Osteoblast (primary cell): ENCODE data around the gene GLTP. TPM values are rescaled to one million over a fixed set of nuclear protein-coding genes. Genes with fewer than 3 reads are reported as not detected.

Experiments
- DNase-seq: peaks from one replicate; pipeline ENCODE4 v3.0.0; 2011; ENCODE audit warnings: low spot score, mixed read lengths; ENCODE audit not compliant: insufficient read length; ENCODE audit errors: missing footprints
- H2AFZ ChIP-seq: 2 replicates; pipeline ENCODE4 v1.6.0; 2011; ENCODE audit warnings: mild to moderate bottlenecking, low read length
- H3K27ac ChIP-seq: 2 replicates; pipeline ENCODE4 v1.5.1; 2011; ENCODE audit warnings: mild to moderate bottlenecking, low read depth, low read length, moderate library complexity
- H3K27me3 ChIP-seq: 2 replicates; pipeline ENCODE4 v1.6.0; 2012; ENCODE audit warnings: mild to moderate bottlenecking, control low read depth, inconsistent platforms, low read length, moderate library complexity; ENCODE audit not compliant: insufficient read depth
- H3K36me3 ChIP-seq: 2 replicates; pipeline ENCODE4 v1.5.1; 2011; ENCODE audit warnings: mild to moderate bottlenecking, low read length, control low read depth, moderate library complexity; ENCODE audit not compliant: insufficient read depth
- H3K4me1 ChIP-seq: 2 replicates; pipeline ENCODE4 v1.5.1; 2011; ENCODE audit warnings: mild to moderate bottlenecking, low read length, control low read depth, moderate library complexity; ENCODE audit not compliant: insufficient read depth
- H3K4me2 ChIP-seq: 2 replicates; pipeline ENCODE4 v1.6.0; 2011; ENCODE audit warnings: mild to moderate bottlenecking, low read length; ENCODE audit not compliant: insufficient read depth
- H3K4me3 ChIP-seq: fragments of 200-600 bp; sonication (generic); 3 replicates; pipeline ENCODE4 v1.5.1; 2012; ENCODE audit warnings: mild to moderate bottlenecking, low read length, inconsistent platforms; ENCODE audit not compliant: insufficient read depth
- H3K79me2 ChIP-seq: 2 replicates; pipeline ENCODE4 v1.6.0; 2012; ENCODE audit warnings: mild to moderate bottlenecking, low read length, control low read depth, inconsistent platforms; ENCODE audit not compliant: insufficient read depth
- H3K9me3 ChIP-seq: 2 replicates; pipeline ENCODE4 v1.5.1; 2011; ENCODE audit warnings: low read depth, low read length, control low read depth
- H4K20me1 ChIP-seq: 2 replicates; pipeline ENCODE4 v1.6.0; 2012; ENCODE audit warnings: mild to moderate bottlenecking, low read length, control low read depth; ENCODE audit not compliant: insufficient read depth
- CTCF ChIP-seq: IDR thresholded peaks from 2 replicates; pipeline ENCODE4 v1.5.1; 2011; ENCODE audit warnings: mild to moderate bottlenecking, low read depth, low read length, moderate library complexity; ENCODE audit errors: extremely low read depth
- total RNA-seq: library from RNA; depleted of rRNA; stranded (reverse); fragments of >200 nt; gene quantifications from 2 replicates; pipeline ENCODE4 v1.2.3, GENCODE V29; 2012

The GLTP gene
- total RNA-seq, 1 donor, result 50.3 TPM

GRCh38 chr12:109879351-109880042 is 844 bp downstream of the GLTP start:
- Histone ChIP-seq H3K4me3 (peak overlapping the region; percentile 93), H4K20me1 (peaks cover 25% of the 10 kb centered on the region), H3K27me3 (no peaks in the 10 kb centered on the region), H3K4me2 (peak overlapping the region; percentile 94), H3K36me3 (no peaks in the 10 kb centered on the region), H3K4me1 (peaks cover 21% of the 10 kb centered on the region), H3K79me2 (peaks cover 57% of the 10 kb centered on the region), H3K27ac (peak overlapping the region; percentile 69), H3K9me3 (no peaks in the 10 kb centered on the region), H2AFZ (peak overlapping the region; percentile 92)
- TF ChIP-seq CTCF, result no peak
- peak; percentile 85 for DNase-seq

GRCh38 chr12:109878749-109879148 is 1.6 kb downstream of the GLTP start:
- DNase-seq, result peak; percentile 57
- H3K4me2 ChIP-seq, result peak overlapping the region; percentile 94
- no peak overlapping the region for H3K27ac ChIP-seq
- peaks cover 22% of the 10 kb centered on the region for H3K4me1 ChIP-seq
- no peaks in the 10 kb centered on the region for H3K36me3 ChIP-seq
- H3K4me3 ChIP-seq, result peak overlapping the region; percentile 93
- TF ChIP-seq CTCF, result no peak
- H3K27me3 ChIP-seq, result no peaks in the 10 kb centered on the region
- H2AFZ ChIP-seq, result no peak overlapping the region
- peaks cover 65% of the 10 kb centered on the region for H3K79me2 ChIP-seq
- peaks cover 31% of the 10 kb centered on the region for H4K20me1 ChIP-seq
- no peaks in the 10 kb centered on the region for H3K9me3 ChIP-seq

- Histone ChIP-seq H4K20me1 (peaks cover 33% of the 10 kb centered on the region), H3K36me3 (no peaks in the 10 kb centered on the region), H3K79me2 (peaks cover 68% of the 10 kb centered on the region), H3K4me2 (peak overlapping the region; percentile 94), H3K4me3 (no peak overlapping the region), H3K9me3 (no peaks in the 10 kb centered on the region), H3K27ac (no peak overlapping the region), H2AFZ (no peak overlapping the region), H3K4me1 (peaks cover 24% of the 10 kb centered on the region), H3K27me3 (no peaks in the 10 kb centered on the region)
- no peak for DNase-seq
- TF ChIP-seq CTCF, result no peak
Measured at GRCh38 chr12:109878247-109878625, 2.1 kb downstream of the GLTP start.

- Histone ChIP-seq H3K4me3 (no peak overlapping the region), H4K20me1 (peaks cover 33% of the 10 kb centered on the region), H3K79me2 (peaks cover 74% of the 10 kb centered on the region), H3K9me3 (no peaks in the 10 kb centered on the region), H3K36me3 (no peaks in the 10 kb centered on the region), H3K27me3 (no peaks in the 10 kb centered on the region), H3K4me1 (peaks cover 24% of the 10 kb centered on the region), H2AFZ (no peak overlapping the region), H3K27ac (no peak overlapping the region), H3K4me2 (no peak overlapping the region)
- no peak for TF ChIP-seq CTCF
- DNase-seq, result no peak
Measured at GRCh38 chr12:109877504-109878246, 2.7 kb downstream of the GLTP start.
